MM.1S (cell line): ENCODE data around the gene MLLT1.

ENCODE experiments used
- CTCF ChIP-seq: fragments of 300-600 bp; sonication (generic); IDR thresholded peaks from 2 replicates; pipeline ENCODE4 v1.5.1; 2016; ENCODE audit warnings: antibody characterized with exemption, low read length, mixed read lengths
- EZH2 ChIP-seq: fragments of 300-600 bp; sonication (generic); optimal IDR thresholded peaks from 2 replicates; pipeline ENCODE3; 2017; ENCODE audit warnings: low read depth, mild to moderate bottlenecking, antibody characterized with exemption, low read length, mixed read lengths
- EZH2phosphoT487 ChIP-seq: fragments of 300-600 bp; sonication (generic); IDR thresholded peaks from 2 replicates; pipeline ENCODE4 v1.6.1; 2018; ENCODE audit warnings: antibody characterized with exemption, low read length

- no peak for TF ChIP-seq CTCF
- TF ChIP-seq EZH2, result no peak
- TF ChIP-seq EZH2phosphoT487, result no peak
Observed at GRCh38 chr19:6238643-6239281, 41.0 kb downstream of the MLLT1 start.
